GM12892 (cell line): ENCODE results near the gene FANCL.

Source experiments
- POLR2A ChIP-seq: IDR thresholded peaks from 2 replicates; pipeline ENCODE4 v1.6.1; 2011; ENCODE audit warnings: low read depth, low read length, control low read depth
- TAF1 ChIP-seq: IDR thresholded peaks from 2 replicates; pipeline ENCODE4 v1.6.1; 2011; ENCODE audit warnings: low read depth, mild to moderate bottlenecking, control low read depth, low read length, borderline replicate concordance

GRCh38 chr2:58204195-58204959, 36.7 kb downstream of the FANCL start:
- no peak for TF ChIP-seq POLR2A
- no peak for TF ChIP-seq TAF1
